DND-41 (cell line): ENCODE results near the gene PJA1.

ENCODE experiments used
- ATAC-seq: fragments of 200-7000 bp; cut with Tn5 transposase; 3 replicates; pipeline ENCODE4 v1.9.1; 2021; ENCODE audit warnings: low read depth; ENCODE audit not compliant: insufficient read depth
- DNase-seq: peaks from one replicate; pipeline ENCODE4 v3.0.0-alpha.2; 2020
- H2AFZ ChIP-seq: 2 replicates; pipeline ENCODE4 v1.6.0; 2012; ENCODE audit warnings: low read depth, low read length
- H3K27ac ChIP-seq: 2 replicates; pipeline ENCODE4 v1.5.1; 2012; ENCODE audit warnings: low read length, inconsistent platforms
- H3K27me3 ChIP-seq: fragments of 200-600 bp; sonication (generic); 2 replicates; pipeline ENCODE4 v1.6.0; 2012; ENCODE audit warnings: low read length, mild to moderate bottlenecking, inconsistent platforms; ENCODE audit not compliant: insufficient read depth, poor library complexity
- H3K36me3 ChIP-seq: 2 replicates; pipeline ENCODE4 v1.5.1; 2012; ENCODE audit warnings: low read length, inconsistent platforms; ENCODE audit not compliant: insufficient read depth
- H3K4me1 ChIP-seq: 2 replicates; pipeline ENCODE4 v1.5.1; 2012; ENCODE audit warnings: mild to moderate bottlenecking, low read length; ENCODE audit not compliant: insufficient read depth
- H3K4me2 ChIP-seq: 2 replicates; pipeline ENCODE4 v1.6.0; 2012; ENCODE audit warnings: mild to moderate bottlenecking, moderate library complexity, low read length, inconsistent platforms; ENCODE audit not compliant: insufficient read depth
- H3K4me3 ChIP-seq, 2 experiments: fragments of 200-600 bp in 1 of 2; shearing (Covaris generic) in 1 of 2; 2 replicates each; pipeline ENCODE4 v1.5.1; 2012 to 2016; ENCODE audit warnings: inconsistent platforms in 2 of 2, low read length in 2 of 2, mild to moderate bottlenecking in 2 of 2, low read depth in 1 of 2, moderate library complexity in 1 of 2
- H3K79me2 ChIP-seq: 2 replicates; pipeline ENCODE4 v1.6.0; 2012; ENCODE audit warnings: low read length, inconsistent platforms; ENCODE audit not compliant: insufficient read depth
- H3K9ac ChIP-seq: 2 replicates; pipeline ENCODE4 v1.6.0; 2012; ENCODE audit warnings: low read depth, mild to moderate bottlenecking, inconsistent platforms, low read length, moderate library complexity
- H3K9me3 ChIP-seq: 2 replicates; pipeline ENCODE4 v1.5.1; 2012; ENCODE audit warnings: low read length, moderate library complexity, mild to moderate bottlenecking, inconsistent platforms; ENCODE audit not compliant: insufficient read depth, severe bottlenecking
- H4K20me1 ChIP-seq: 2 replicates; pipeline ENCODE4 v1.6.0; 2012; ENCODE audit warnings: low read length; ENCODE audit not compliant: insufficient read depth
- CTCF ChIP-seq: IDR thresholded peaks from 2 replicates; pipeline ENCODE4 v1.5.1; 2012; ENCODE audit warnings: borderline replicate concordance, low read length, moderate library complexity, mild to moderate bottlenecking; ENCODE audit not compliant: poor library complexity, severe bottlenecking; ENCODE audit errors: extremely low read depth
- EZH2 ChIP-seq: IDR thresholded peaks from 3 replicates; pipeline ENCODE4 v1.6.1; 2012; ENCODE audit warnings: borderline replicate concordance, low read depth, mild to moderate bottlenecking, moderate library complexity, low read length, inconsistent platforms; ENCODE audit not compliant: severe bottlenecking

PJA1 gene

GRCh38 chrX:69158166-69158980 lies 6.9 kb downstream of the PJA1 start:
- DNase-seq, result peak; percentile 28
- Histone ChIP-seq H3K36me3 (peaks cover 3% of the 10 kb centered on the region; the same call in 1 of the 2 replicates), H3K4me1 (no peaks in the 10 kb centered on the region), H4K20me1 (no peaks in the 10 kb centered on the region), H3K9me3 (no peaks in the 10 kb centered on the region), H3K9ac (no peak overlapping the region), H2AFZ (no peak overlapping the region), H3K79me2 (no peaks in the 10 kb centered on the region), H3K4me3 (no peak overlapping the region), H3K27ac (no peak overlapping the region), H3K27me3 (no peaks in the 10 kb centered on the region), H3K4me2 (no peak overlapping the region)
- peak; percentile 51 for TF ChIP-seq CTCF
- TF ChIP-seq EZH2, result no peak
- ATAC-seq, result peak; percentile 80

GRCh38 chrX:69156638-69157037 lies 8.6 kb downstream of the PJA1 start:
- no peak overlapping the region for H3K4me2 ChIP-seq
- H3K27me3 ChIP-seq, result no peaks in the 10 kb centered on the region
- no peak for DNase-seq
- H3K36me3 ChIP-seq, result no peaks in the 10 kb centered on the region
- no peaks in the 10 kb centered on the region for H3K9me3 ChIP-seq
- no peak overlapping the region for H3K9ac ChIP-seq
- no peak for TF ChIP-seq CTCF
- TF ChIP-seq EZH2, result no peak
- no peak overlapping the region for H2AFZ ChIP-seq
- H4K20me1 ChIP-seq, result no peaks in the 10 kb centered on the region
- no peaks in the 10 kb centered on the region for H3K79me2 ChIP-seq
- H3K4me1 ChIP-seq, result no peaks in the 10 kb centered on the region
- no peak overlapping the region for H3K27ac ChIP-seq
- no peak overlapping the region for H3K4me3 ChIP-seq
- no peak for ATAC-seq

- Histone ChIP-seq H3K27ac (no peak overlapping the region), H3K9ac (no peak overlapping the region), H3K9me3 (no peaks in the 10 kb centered on the region), H2AFZ (no peak overlapping the region), H3K79me2 (no peaks in the 10 kb centered on the region), H4K20me1 (no peaks in the 10 kb centered on the region), H3K27me3 (no peaks in the 10 kb centered on the region), H3K4me2 (no peak overlapping the region), H3K36me3 (no peaks in the 10 kb centered on the region), H3K4me1 (no peaks in the 10 kb centered on the region), H3K4me3 (no peak overlapping the region)
- ATAC-seq, result no peak
- no peak for DNase-seq
- TF ChIP-seq EZH2 (no peak), CTCF (no peak)
Observed at GRCh38 chrX:69155786-69156520, 9.3 kb downstream of the PJA1 start.
